Stimulated activated CD8-positive, alpha-beta memory T cell treated with anti-CD3 and anti-CD28 coated beads, Interleukin-7, amount 100 ng/mL, for 4 hours (primary cell): ENCODE measurements around the gene STIP1.
"Not testable (repeated sequence)": the region's sequence is repeated elsewhere in the genome, so short reads cannot be mapped to it uniquely, and the experiment has no call there.

Experiments
- DNase-seq, 2 donors: peaks; one replicate each; pipeline ENCODE4 v3.0.0-alpha.2; 2020; ENCODE audit warnings: low read depth in 2 of 2

The STIP1 gene

GRCh38 chr11:64235437-64236161 is 49.6 kb downstream of the STIP1 start:
- no peak for DNase-seq

GRCh38 chr11:64237484-64237951 is 51.5 kb downstream of the STIP1 start:
- DNase-seq, result no peak

- DNase-seq, result no peak
Observed at GRCh38 chr11:64238076-64238475, 52.1 kb downstream of the STIP1 start.

- no peak for DNase-seq
Observed at GRCh38 chr11:64238999-64239398, 53.0 kb downstream of the STIP1 start.

- DNase-seq, result no peak
Observed at GRCh38 chr11:64239662-64240434, 53.9 kb downstream of the STIP1 start.

GRCh38 chr11:64240435-64241240 is 54.7 kb downstream of the STIP1 start, which contains the start of gene FKBP2:
TSS of gene FKBP2 (plus strand) at chr11:64241095. CDS start at chr11:64242388, 1,293 bp downstream.
- peak; percentile 96 to 99 for DNase-seq

GRCh38 chr11:64241241-64241490 is 55.2 kb downstream of the STIP1 start:
- no peak for DNase-seq

GRCh38 chr11:64241491-64242374 is 55.8 kb downstream of the STIP1 start:
- DNase-seq, result peak; percentile 99 to 100

GRCh38 chr11:64243236-64243854 is 57.4 kb downstream of the STIP1 start:
- DNase-seq, result no peak

GRCh38 chr11:64244107-64244506 is 58.1 kb downstream of the STIP1 start:
- no peak for DNase-seq

- no peak for DNase-seq
Observed at GRCh38 chr11:64244966-64245365, 59.0 kb downstream of the STIP1 start.

GRCh38 chr11:64245401-64245796 is 59.4 kb downstream of the STIP1 start:
- peak in 1 of 2 donors; percentile 46 for DNase-seq

- DNase-seq, result peak; percentile 79 to 84
Observed at GRCh38 chr11:64245797-64246620, 60.0 kb downstream of the STIP1 start.

- not testable (repeated sequence) for DNase-seq
Observed at GRCh38 chr11:64246621-64246870, 60.6 kb downstream of the STIP1 start.

GRCh38 chr11:64246871-64247728 is 61.1 kb downstream of the STIP1 start, which contains the start of gene PPP1R14B:
TSS of gene PPP1R14B (minus strand) at chr11:64246943. CDS start at chr11:64246673, 270 bp downstream.
- peak; percentile 63 to 79 for DNase-seq

- DNase-seq, result no peak
Observed at GRCh38 chr11:64247729-64248531, 62.0 kb downstream of the STIP1 start.

GRCh38 chr11:64248578-64248977 is 62.6 kb downstream of the STIP1 start:
- no peak for DNase-seq

- no peak for DNase-seq
Observed at GRCh38 chr11:64249038-64249437, 63.1 kb downstream of the STIP1 start.
